SK-MEL-5 (cell line): Measurements from ENCODE around the gene ARID4B. TPM values are rescaled to one million over a fixed set of nuclear protein-coding genes. Genes with fewer than 3 reads are reported as not detected.
"Not testable (repeated sequence)": the region's sequence is repeated elsewhere in the genome, so short reads cannot be mapped to it uniquely, and the experiment has no call there.

Source experiments
- DNase-seq: peaks from one replicate; pipeline ENCODE4 v3.0.0-alpha.2; 2016; ENCODE audit warnings: low read depth, low spot score
- in situ Hi-C: cut with HindIII; loops from 2 replicates; pipeline ENCODE4 v1.10.0; 2016; ENCODE audit warnings: low sequenced_read_pairs, high pct_unique_total_duplicates, low pct_unique_long_range_greater_than_20kb
- total RNA-seq: library from RNA; depleted of rRNA; stranded (reverse); fragments of >200 nt; shearing (Covaris generic); gene quantifications from 2 replicates; pipeline ENCODE4 v1.2.3, GENCODE V29; 2014

The ARID4B gene
- total RNA-seq, 1 experiment from 2014 or later: 13.8 TPM

GRCh38 chr1:235215453-235215852, 112.5 kb downstream of the ARID4B start:
- no peak for DNase-seq
- in situ Hi-C loops: no loop called here

DNA sequence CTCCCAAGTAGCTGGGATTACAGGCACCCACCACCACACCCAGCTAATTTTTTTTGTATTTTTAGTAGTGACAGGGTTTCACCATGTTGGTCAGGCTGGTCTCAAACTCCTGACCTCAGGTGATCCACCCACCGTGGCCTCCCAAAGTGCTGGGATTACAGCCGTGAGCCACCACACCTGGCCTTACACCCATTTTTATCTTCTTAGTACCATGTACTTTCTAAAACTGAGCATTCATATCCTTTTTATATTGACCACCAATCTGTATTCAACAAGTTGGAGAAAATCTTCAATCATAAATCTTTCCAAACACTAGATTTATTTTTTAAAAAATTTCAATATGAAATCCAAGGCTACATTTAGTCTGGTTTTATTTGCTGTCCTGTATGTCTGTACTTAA, 113.0 kb downstream of the ARID4B start:
- in situ Hi-C loops, DNase-seq: not testable (repeated sequence)

DNA sequence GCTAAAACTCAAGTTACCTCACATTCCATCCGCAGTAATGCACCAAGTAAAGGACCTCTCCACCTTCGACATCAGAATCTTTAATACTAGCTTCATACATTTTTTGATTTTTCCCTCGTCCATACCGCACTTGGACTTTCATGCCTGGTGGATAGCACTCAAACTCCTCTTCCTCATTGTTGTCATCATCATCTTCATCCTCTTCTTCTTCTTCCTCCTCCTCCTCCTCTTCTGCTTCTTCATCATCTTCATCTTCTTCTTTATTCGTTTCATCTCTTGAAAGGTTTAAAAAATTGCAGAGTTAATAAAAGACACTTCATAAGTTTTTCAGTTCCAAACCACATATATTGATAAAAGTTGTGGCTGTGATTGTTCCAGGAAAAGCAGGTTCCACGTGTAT, 114.2 kb downstream of the ARID4B start:
- in situ Hi-C loops: no loop called here

GRCh38 chr1:235211517-235211916, 116.5 kb downstream of the ARID4B start:
- in situ Hi-C loops: no loop called here
- DNase-seq: no peak

More for the DNA sequence above, 114.2 kb downstream of the ARID4B start:
- DNase-seq: no peak

- in situ Hi-C loops: no loop called here
- DNase-seq: no peak
Measured at GRCh38 chr1:235207209-235207565, 120.8 kb downstream of the ARID4B start.

DNA sequence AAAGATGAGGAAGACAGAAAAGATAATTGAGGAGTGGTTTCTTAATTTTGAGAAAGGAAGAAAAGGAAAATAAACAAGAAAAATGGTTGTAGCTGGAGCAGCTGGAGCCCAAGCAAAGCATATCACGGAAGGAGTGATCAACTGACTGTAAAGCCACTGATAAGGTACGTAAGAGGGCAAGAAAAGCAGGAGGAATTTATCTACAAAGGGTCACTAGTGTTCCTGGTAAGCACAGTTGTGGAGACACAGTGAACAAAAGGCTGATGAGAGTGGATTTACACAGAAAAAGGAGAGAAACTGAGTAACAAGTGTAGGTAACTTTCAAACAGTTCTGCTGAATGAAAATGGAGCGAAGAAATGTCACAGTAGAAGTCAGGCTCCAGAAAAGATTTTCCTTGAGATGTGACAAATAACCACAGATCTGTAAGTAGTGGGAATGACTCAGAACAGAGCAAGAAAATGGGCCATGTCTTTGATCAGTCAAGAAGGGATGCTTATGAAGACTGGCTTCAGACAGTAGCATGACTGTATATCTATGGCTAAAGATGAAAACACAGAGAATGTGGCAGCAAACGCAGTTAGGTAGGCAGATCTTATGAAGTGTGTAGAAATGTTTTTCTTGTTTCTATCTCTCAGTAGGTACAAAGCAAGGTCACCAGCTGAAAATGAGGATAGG, 121.3 kb downstream of the ARID4B start:
- in situ Hi-C loops: no loop called here

DNA sequence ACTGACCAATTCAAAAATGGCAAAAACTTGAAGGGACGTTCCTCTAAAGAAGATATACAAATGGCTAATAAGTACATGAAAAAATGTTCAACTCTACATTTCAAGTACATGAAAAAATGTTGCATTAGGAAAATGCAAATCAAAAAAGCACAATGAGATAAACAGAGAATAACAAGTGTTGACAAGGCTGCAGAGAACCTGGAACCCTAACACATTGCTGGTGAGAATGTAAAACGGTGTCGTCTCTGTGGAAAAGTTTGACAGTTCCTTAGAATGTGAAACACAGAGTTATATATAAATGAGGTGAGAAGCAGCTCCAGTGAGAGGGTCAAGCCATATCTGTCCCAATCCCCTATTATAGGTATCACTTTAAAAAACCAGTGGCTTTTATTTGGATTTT, 122.3 kb downstream of the ARID4B start:
- DNase-seq: no peak
- in situ Hi-C loops: no loop called here

More for the DNA sequence above, 121.3 kb downstream of the ARID4B start:
- no peak for DNase-seq

DNA sequence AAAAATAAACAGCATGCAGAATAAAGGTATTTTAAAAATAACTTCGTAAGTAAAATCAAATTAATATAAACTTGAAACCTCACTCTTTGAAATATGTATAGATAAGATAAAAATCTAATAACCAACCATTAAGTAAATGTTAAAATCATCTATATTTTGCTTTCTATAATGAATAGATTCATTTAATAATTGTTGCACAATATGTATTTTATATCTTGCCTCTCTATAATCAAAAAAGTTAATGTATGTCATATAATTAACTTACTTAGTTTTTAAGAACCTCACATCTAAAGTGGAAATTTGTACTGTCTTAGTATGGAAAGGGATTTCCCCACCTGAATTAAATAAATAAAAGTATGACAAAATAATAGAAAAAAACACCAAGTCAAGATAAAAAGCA, 124.6 kb downstream of the ARID4B start:
- no peak for DNase-seq

GRCh38 chr1:235202447-235202846, 125.5 kb downstream of the ARID4B start:
- DNase-seq, in situ Hi-C loops: not testable (repeated sequence)

More for the DNA sequence above, 124.6 kb downstream of the ARID4B start:
- in situ Hi-C loops: no loop called here

GRCh38 chr1:235199441-235199840, 128.5 kb downstream of the ARID4B start:
- in situ Hi-C loops: no loop called here
- DNase-seq: peak; percentile 74

GRCh38 chr1:235190431-235190830, 137.5 kb downstream of the ARID4B start:
- in situ Hi-C loops: no loop called here
- no peak for DNase-seq

GRCh38 chr1:235187316-235187715, 140.7 kb downstream of the ARID4B start:
- DNase-seq: no peak
- in situ Hi-C loops: no loop called here

DNA sequence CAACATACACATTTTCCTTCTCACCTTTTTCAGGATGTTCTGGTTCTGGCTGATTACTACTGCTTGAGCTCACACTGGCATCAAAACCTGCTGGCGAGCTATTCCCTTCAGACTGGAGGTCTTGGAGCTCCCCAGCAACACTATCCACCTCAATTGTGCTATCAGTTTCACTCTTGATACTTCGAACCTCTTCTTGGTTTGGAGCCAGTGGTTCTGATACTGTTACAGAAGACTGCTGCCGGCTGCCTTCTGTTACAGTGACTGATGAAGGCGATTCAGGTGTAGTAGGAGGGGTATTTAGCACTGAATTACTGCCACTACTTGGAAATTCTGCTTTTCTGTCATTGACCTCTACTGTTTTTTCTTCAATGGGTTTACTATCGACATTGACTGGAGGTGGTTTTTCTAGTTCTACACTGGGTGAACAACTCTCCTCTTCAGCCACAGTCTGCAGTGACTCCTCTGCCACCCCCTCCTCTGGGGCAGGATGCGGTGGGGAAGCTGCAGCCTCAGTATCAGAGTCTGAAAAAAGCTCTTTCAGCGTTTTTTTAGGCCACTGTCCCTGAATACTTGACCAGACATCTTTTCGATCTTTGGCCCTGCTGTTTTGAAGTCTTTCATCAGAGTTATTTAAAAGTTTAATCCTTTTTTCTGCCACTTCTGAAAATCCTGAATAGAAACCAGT, 146.3 kb downstream of the ARID4B start:
- in situ Hi-C loops: no loop called here
- DNase-seq: no peak

DNA sequence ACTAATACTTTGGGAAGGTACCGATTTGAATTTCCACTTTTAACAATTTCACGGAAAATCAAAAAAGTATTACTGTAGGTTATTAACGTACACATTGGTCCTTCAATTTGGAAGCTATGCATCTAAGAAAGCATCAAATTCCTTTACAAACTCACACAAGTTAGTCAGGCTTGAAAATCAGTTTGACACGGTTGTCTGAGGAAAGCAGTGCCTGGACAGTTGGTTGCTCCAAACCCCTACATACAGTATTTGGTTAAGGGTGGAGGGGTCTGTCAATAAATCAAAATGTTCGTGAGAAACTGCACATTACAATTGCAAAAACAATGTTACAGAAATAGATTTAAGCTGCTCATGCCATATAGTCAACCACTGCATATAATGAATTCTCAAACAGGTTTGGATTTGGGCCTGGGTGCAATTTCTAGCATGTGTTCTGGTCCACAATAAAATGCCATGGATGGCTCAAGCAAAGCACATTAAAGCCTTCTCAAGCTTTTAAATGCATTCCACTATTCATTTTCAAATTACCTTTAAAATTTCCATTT, 147.0 kb downstream of the ARID4B start:
- in situ Hi-C loops: no loop called here
- no peak for DNase-seq

- no peak for DNase-seq
- in situ Hi-C loops: no loop called here
Measured at GRCh38 chr1:235176486-235176885, 151.5 kb downstream of the ARID4B start.

- in situ Hi-C loops: no loop called here
Measured at GRCh38 chr1:235169986-235170385, 158.0 kb downstream of the ARID4B start.

DNA sequence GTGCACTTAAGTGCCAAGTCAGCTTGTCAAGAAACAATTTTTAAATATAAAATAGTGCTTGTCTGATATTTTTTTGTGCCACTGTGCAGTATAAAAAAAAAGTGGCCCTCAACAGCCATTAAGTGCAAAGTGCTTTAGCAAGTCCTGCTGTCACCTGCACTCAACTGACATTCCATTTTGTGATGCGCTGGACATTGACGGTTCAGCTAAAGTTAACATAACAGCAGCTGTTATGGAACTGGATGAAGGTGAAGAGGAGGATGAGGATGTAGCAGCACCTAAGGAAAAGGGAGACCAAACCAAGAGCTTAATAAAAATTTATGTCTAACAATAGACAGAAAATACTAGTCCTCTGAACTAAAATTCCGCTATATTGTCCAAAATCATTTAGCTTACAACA, 159.6 kb downstream of the ARID4B start:
- in situ Hi-C loops: no loop called here
- no peak for DNase-seq

More at GRCh38 chr1:235169986-235170385, 158.0 kb downstream of the ARID4B start:
- DNase-seq: no peak

DNA sequence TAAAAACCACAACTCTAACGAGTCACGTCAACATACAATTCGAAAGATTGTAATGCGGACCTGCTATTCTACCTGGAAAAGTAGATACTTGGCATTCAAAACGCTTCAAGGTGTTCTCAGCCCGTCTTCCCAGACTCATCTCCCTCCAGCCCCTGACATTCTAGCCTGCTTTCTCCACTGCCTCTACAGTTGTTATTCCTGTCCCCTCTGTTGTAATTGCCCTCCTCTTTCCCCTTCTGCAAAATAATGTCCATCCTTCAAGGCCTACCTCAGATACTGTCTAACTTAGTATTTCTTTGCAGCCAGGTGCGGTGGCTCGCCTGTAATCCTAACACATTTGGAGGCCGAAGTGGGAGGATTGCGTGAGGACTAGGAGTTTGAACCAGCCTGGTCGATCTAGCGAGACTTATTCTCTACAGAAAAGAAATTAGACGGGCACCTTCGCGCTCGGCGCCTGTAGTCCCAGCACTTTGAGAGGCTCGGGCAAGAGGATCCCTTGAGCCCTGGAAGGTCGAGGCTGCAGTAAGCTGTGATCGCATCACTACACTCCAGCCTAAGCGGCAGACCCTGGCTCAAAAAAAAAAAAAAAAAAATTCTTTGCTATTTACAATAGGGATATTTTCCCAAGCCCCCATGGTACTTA, 166.2 kb downstream of the ARID4B start:
- no peak for DNase-seq
- in situ Hi-C loops: no loop called here
